Sciatic nerve (tissue), 2 donors: ENCODE measurements around the gene LRRC39. TPM values are rescaled to one million over a fixed set of nuclear protein-coding genes. Genes with fewer than 3 reads are reported as not detected.
"Not testable (repeated sequence)": the region's sequence is repeated elsewhere in the genome, so short reads cannot be mapped to it uniquely, and the experiment has no call there.

Experiments
- ATAC-seq: fragments of 200-7000 bp; cut with Tn5 transposase; one replicate; pipeline ENCODE4 v1.9.1; 2020; ENCODE audit warnings: mild to moderate bottlenecking, moderate library complexity
- DNase-seq: peaks from one replicate; pipeline ENCODE4 v3.0.0-alpha.2; 2020; ENCODE audit warnings: low spot score
- intact Hi-C: fragments of 100-400 bp; cut with DNase I; formaldehyde crosslinking; loops from one replicate; pipeline ENCODE4 v1.14.2; 2022
- total RNA-seq: library from RNA; stranded (reverse); fragmentation: NEBNext Ultra II Directional; extraction: Animal tissue kit (Norgen Biotek cat#: 25700); gene quantifications from one replicate; pipeline ENCODE4 v1.2.1, GENCODE V29; 2021
- donor health status: DM: no; HTN: no; CAD: no.
- donor health status: DM: no; HTN: no; CAD: no.

LRRC39 gene
- total RNA-seq, result 1.7 TPM

- DNase-seq, result no peak
- no peak for ATAC-seq
- intact Hi-C loops, result no loop called here
Observed at GRCh38 chr1:100178091-100178490, at the start of gene LRRC39. LRRC39 (minus strand) TSS chr1:100178256; CDS start chr1:100168516, 9,740 bp downstream.

DNA sequence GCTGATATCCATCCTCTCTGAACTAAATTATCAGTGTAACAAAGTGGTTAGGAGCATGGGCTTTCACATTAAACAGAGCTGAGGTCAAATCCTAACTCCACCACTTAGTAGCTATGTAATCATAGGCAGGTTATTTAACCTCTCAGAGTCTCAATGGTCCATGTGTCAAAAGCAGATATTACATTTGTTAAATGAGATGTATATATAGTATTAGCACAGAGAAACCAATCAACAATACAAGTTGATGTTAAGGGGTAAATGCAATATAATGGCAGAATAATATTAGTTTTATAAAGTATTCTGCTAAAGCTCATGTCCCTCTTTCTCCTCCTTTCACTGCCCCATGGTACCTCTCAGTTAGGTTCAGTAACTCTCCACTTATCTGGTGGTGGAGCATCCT lies 44.4 kb upstream of the LRRC39 start:
- intact Hi-C loops, result no loop called here
- no peak for DNase-seq
- no peak for ATAC-seq

GRCh38 chr1:100219883-100220282 lies 41.8 kb upstream of the LRRC39 start:
- intact Hi-C loops, result no loop called here
- DNase-seq, result no peak
- ATAC-seq, result no peak

DNA sequence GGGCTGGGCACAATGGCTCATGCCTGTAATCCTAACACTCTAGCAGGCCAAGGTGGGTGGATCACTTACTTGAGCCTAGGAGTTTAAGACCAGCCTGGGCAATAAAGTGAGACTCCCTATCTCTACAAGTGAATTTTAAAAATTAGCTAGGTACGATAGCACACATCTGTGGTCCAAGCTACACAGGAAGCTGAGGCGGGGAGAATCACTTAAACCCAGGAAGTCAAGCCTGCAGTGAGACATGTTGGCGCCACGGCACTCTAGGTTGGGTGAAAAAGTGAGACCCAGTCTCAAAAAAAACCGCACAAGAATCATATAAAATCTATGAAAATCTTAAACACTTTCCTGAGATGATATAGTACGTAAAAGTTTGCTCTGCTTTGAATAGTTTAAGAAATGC lies 41.4 kb upstream of the LRRC39 start:
- ATAC-seq (no peak), DNase-seq (no peak)
- intact Hi-C loops, result no loop called here

DNA sequence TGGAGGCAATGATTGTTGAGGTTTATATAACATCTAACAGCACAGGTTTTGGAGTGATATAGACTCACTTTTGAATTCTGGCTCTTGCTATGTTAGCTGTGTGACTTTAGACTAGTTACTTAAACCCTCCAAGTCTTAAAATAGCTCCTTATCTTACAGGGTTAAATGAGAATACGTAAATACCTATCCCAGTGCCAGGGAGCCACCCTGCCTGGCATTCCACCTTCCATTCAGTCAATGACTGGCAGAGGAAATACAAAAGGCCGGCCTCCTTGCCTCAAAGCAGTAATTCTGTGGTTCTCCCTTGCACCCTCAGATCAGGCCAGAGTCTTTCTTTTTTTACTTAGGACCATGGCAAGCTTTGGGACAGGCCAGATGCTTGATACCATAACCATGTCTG lies 39.8 kb upstream of the LRRC39 start:
- intact Hi-C loops, result no loop called here
- DNase-seq (no peak), ATAC-seq (no peak)

GRCh38 chr1:100215101-100215500 lies 37.0 kb upstream of the LRRC39 start:
- no peak for DNase-seq
- ATAC-seq, result no peak
- intact Hi-C loops, result no loop called here

DNA sequence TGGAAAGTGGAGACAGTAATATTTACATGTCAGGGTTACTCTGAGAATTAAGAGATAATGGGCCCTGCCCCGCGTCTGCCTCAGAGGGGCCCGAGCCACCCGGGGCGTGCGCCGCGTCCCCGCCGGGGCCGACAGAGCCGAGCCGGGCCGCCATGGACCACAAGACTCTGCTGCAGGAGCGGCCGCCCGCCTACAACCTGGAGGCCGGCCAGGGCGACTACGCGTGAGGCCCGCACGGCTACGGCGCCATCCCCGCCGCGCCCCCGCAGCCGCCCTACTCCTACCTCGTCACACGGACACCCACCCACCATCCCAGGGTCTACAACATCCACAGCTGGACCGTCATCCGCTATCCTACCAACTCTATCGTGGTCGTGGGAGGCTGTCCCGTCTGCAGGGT lies 35.1 kb upstream of the LRRC39 start:
- intact Hi-C loops, result no loop called here
- DNase-seq, result no peak
- ATAC-seq, result no peak

- ATAC-seq (no peak), DNase-seq (no peak)
- intact Hi-C loops, result no loop called here
Observed at GRCh38 chr1:100206301-100206700, 28.2 kb upstream of the LRRC39 start.

DNA sequence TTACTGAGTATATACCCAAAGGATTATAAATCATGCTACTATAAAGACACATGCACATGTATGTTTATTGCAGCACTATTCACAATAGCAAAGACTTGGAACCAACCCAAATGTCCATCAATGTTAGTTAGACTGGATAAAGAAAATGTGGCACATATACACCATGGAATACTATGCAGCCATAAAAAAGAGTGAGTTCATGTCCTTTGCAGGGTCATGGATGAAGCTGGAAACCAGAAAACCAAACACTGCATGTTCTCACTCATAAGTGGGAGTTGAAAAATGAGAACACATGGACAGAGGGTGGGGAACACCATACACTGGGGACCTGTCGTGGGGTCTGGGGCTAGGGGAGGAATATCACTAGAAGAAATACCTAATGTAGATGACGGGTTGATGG lies 27.5 kb upstream of the LRRC39 start:
- not testable (repeated sequence) for ATAC-seq, DNase-seq

GRCh38 chr1:100205103-100205502 lies 27.0 kb upstream of the LRRC39 start:
- DNase-seq, intact Hi-C loops, ATAC-seq: not testable (repeated sequence)

More for the DNA sequence above, 27.5 kb upstream of the LRRC39 start:
- intact Hi-C loops, result not testable (repeated sequence)

GRCh38 chr1:100202703-100203102 lies 24.6 kb upstream of the LRRC39 start:
- intact Hi-C loops, ATAC-seq, DNase-seq: not testable (repeated sequence)

DNA sequence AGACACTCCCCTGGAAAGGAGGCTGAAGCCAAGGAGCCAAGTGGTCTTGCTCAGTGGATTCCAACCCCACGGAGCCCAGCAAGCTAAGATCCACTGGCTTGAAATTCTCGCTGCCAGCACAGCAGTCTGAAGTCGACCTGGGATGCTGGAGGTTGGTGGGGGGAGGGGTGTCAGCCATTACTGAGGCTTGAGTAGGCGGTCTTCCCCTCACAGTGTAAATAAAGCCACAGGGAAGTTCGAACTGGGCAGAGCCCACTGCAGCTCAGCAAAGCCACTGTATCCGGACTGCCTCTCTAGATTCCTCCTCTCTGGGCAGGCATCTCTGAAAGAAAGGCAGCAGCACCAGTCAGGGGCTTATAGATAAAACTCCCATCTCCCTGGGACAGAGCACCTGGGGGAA lies 22.0 kb upstream of the LRRC39 start:
- DNase-seq, intact Hi-C loops, ATAC-seq: not testable (repeated sequence)

GRCh38 chr1:100198596-100198995 lies 20.5 kb upstream of the LRRC39 start:
- no peak for ATAC-seq
- no peak for DNase-seq
- intact Hi-C loops, result no loop called here

DNA sequence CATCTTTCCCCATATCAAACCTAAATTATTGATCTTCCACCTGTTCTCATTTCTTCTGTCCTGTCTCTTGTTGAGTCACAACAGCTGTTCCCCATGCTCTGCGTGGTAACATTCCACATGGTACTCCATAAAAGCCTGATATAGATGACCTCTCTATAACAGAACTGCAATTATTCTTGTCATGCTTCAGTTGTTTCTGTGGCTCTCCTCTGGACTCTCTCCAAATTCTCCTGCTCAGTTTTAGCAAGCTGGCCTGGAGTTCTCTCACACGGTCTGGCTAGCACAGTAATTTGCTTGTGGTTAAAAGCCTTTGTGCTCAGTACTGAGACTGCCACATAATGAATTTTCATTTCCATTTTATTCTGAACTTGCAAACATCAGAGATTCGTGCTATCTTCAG lies 10.6 kb upstream of the LRRC39 start:
- ATAC-seq (peak; percentile 69), DNase-seq (no peak)
- intact Hi-C loops, result no loop called here

DNA sequence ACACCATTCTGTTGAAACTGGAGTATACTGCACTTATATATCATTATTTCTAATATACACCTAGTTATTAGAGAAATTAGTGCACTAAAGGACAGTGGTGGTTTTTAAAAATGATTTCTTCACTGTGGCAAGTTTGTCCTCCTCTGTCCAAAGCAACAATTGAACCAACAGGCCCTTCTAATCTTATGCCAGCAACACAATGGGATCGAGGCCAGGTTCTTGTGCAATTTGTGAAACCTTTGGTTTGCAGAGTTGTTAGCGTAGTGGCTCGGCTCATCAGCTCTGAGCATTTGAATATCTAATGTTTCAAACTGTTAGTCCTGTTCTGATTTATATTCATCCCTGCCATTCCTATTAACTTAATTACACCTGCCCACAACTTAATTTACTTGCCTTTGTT lies 9.9 kb upstream of the LRRC39 start:
- intact Hi-C loops, result no loop called here
- DNase-seq, result peak; percentile 63
- peak; percentile 83 for ATAC-seq

GRCh38 chr1:100184536-100184935 lies 6.5 kb upstream of the LRRC39 start:
- DNase-seq, result no peak
- ATAC-seq, result no peak
- intact Hi-C loops, result no loop called here

DNA sequence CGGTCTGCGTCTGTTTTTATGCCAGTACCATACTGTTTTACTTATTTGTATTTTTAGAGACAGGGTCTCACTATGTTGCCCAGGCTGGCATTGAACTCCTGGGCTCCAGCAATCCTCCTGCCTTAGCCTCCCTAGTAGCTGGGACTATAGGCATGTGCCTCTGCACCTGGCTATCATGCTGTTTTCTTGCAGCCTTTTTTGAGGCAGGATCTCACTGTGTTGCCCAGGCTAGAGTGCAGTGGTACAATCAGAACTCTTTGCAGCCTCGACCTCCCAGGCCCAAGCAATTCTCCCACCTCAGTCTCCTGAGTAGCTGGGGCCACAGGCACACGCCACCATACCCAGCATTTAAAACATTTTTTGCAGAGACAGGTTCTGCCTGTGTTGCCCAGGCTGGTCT lies 5.3 kb upstream of the LRRC39 start:
- DNase-seq (no peak), ATAC-seq (no peak)
- intact Hi-C loops, result no loop called here

GRCh38 chr1:100177295-100178041 lies 588 bp downstream of the LRRC39 start:
- intact Hi-C loops, result no loop called here
- ATAC-seq (no peak), DNase-seq (no peak)

DNA sequence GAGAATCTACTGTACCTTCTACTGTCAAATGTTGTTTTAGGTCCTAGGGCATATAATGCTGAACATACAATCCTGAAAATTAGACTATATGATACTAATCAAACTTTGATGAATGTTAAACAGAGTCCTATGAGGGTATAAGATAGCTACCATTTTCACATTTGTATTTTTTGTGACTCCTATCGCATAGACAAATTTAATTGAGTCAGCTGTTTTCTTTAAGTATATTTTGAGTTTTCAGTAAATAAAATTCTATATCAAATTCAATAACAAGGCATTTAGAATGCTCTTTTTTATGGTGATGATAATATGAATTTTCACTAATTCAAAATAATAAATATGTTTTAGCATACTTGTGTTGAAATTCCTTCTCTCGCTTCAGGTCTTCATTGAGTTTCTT lies 10.0 kb downstream of the LRRC39 start:
- intact Hi-C loops, result no loop called here
- DNase-seq, result no peak
- ATAC-seq, result no peak

DNA sequence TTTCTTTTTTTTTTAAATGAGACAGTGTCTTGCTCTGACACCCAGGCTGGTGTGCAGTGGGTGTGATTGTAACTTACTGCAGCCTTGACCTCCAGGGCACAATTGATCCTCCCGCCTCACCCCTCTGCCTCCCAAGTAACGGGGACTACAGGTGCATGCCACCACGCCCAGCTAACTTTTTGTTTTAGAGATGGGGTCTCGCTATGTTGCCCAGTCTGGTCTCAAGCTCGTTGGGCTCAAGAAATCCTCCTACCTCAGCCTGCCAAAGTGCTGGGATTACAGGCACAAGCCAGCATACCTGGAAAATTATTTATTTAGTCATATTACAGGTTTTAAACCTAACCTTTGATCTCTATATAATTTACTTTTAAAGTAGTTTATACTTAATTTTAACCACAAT lies 13.4 kb downstream of the LRRC39 start:
- DNase-seq, result no peak
- intact Hi-C loops, result no loop called here
- peak; percentile 34 for ATAC-seq

GRCh38 chr1:100164216-100164615 lies 13.8 kb downstream of the LRRC39 start:
- intact Hi-C loops, result no loop called here
- DNase-seq (no peak), ATAC-seq (peak; percentile 73)
